ENCODE data around the gene KIF11. TPM values are rescaled to one million over a fixed set of nuclear protein-coding genes. Genes with fewer than 3 reads are reported as not detected.

The KIF11 gene
- total and polyA plus RNA-seq, 2 of the 4 experiments (the other 2 are of a cell fraction) = 8.8 to 18.3 TPM

DNA sequence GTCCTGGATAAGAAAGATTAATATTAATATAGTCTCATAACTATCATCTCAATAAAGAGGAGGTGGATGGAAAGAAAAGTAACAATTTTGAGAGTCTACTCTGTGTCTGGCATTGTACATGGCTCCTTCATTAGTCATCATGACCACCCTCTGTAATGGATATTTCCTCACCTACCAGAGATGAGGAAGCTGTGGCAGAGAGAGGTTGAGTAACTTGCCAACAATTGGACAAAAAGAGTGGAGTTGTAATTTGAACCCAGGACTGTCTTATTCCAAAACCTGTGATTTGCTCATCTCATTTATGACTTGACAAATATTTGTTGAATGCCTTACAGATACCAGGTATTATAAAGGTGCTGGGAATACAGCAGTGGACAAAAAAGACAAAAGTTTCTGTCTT is 17.0 kb upstream of the KIF11 start:
- Histone ChIP-seq H3K27me3 (ENCODE audit: control insufficient read depth, insufficient read depth, low read length) (no peaks in the 10 kb centered on the region), H4K20me1 (ENCODE audit: insufficient read depth, low read length) (peaks cover 20% of the 10 kb centered on the region), H3K4ac (ENCODE audit: low read depth, low read length) (no peak overlapping the region), H3K23ac (ENCODE audit: low read depth, low read length) (no peak overlapping the region), H2AFZ (replicated peaks; ENCODE audit: low read length, poor library complexity) (no peak overlapping the region), H3K4me2 (ENCODE audit: low read depth, low read length) (no peak overlapping the region), H3K18ac (ENCODE audit: low read depth, low read length) (no peak overlapping the region), H3K56ac (ENCODE audit: extremely low read depth, insufficient read depth, low read length) (no peak overlapping the region), H2AK9ac (replicated peaks; ENCODE audit: low read depth, low read length, poor library complexity) (no peak overlapping the region), H4K91ac (ENCODE audit: insufficient read depth, low read depth, low read length) (no peak overlapping the region), H3K9me1 (ENCODE audit: insufficient read depth, low read length) (peaks cover 3% of the 10 kb centered on the region; the same call in 1 of the 2 replicates), H3K79me1 (ENCODE audit: low read depth in 1 of 2, low read length in 2 of 2) (peaks cover 5 to 28% of the 10 kb centered on the region in 2 experiments; a peak in 3 of 4 replicates), H3K36me3 (ENCODE audit: control insufficient read depth, insufficient read depth, low read length) (no peaks in the 10 kb centered on the region), H3K4me3 (ENCODE audit: insufficient read depth, low read depth, low read length) (no peak overlapping the region), H3K14ac (replicated peaks; ENCODE audit: low read depth, low read length) (no peak overlapping the region), H2BK20ac (ENCODE audit: low read depth, low read length) (no peak overlapping the region), H2BK15ac (ENCODE audit: low read depth, low read length) (no peak overlapping the region), H4K8ac (ENCODE audit: low read depth in 2 of 2, low read length in 2 of 2) (no peak overlapping the region), H3K9me3 (ENCODE audit: control insufficient read depth, insufficient read depth, low read length) (no peaks in the 10 kb centered on the region), H3K9ac (ENCODE audit: low read depth, low read length) (no peak overlapping the region), H2AK5ac (ENCODE audit: low read depth, low read length) (no peak overlapping the region), H2BK5ac (ENCODE audit: low read depth, low read length, poor library complexity, severe bottlenecking) (no peak overlapping the region), H4K5ac (ENCODE audit: low read depth, low read length) (no peak overlapping the region), H3K4me1 (ENCODE audit: control insufficient read depth, insufficient read depth, low read length) (peaks cover 4% of the 10 kb centered on the region), H2BK120ac (ENCODE audit: low read depth, low read length) (no peak overlapping the region), H3K27ac (ENCODE audit: insufficient read depth, low read length) (no peak overlapping the region)
- in situ Hi-C loops (cut with MboI; ENCODE audit: low sequenced_read_pairs) = no loop called here
- DNase-seq = peak; percentile 53
- CTCF ChIA-PET = interaction anchor here (0.9 kb wide), 1 partner anchor 43 kb away, joined by 3 read pairs; no protein-coding TSS in a partner anchor
- TF ChIP-seq FOS (IDR thresholded peaks at IDR 0.05; ENCODE audit: low read depth, low read length) = no peak
- TF ChIP-seq CEBPB (IDR thresholded peaks at IDR 0.05; ENCODE audit: low read depth, low read length) = peak; percentile 59; the same call in 1 of the 2 replicates
- POLR2A ChIA-PET (ENCODE audit: unreplicated experiment) = no interaction called here
- ATAC-seq (ENCODE audit: low read depth) = no peak
- intact Hi-C loops (cut with micrococcal nuclease) = loop anchor here (2.0 to 10.0 kb wide), 2 partner anchors 13 to 491 kb away; no protein-coding TSS in a partner anchor
- dilution Hi-C loops (cut with HindIII; ENCODE audit: low sequenced_read_pairs, unreplicated experiment) = no loop called here
- no TSS peak for BruUV-seq (replicated peaks)
